Islet of Langerhans (tissue), 1 donor: Measurements from ENCODE around the gene CRPPA.
"Not testable (repeated sequence)": the region's sequence is repeated elsewhere in the genome, so short reads cannot be mapped to it uniquely, and the experiment has no call there.

Source experiments
- FAIRE-seq: peaks from one replicate; lab custom pipeline; 2011; peaks lifted over from hg19 to GRCh38; lab: Jason Lieb, UNC

The CRPPA gene

GRCh38 chr7:16421333-16422102 is at the start of gene CRPPA:
Gene CRPPA, minus strand, starts transcription at chr7:16421538. Its CDS starts 216 bp downstream, at chr7:16421322.
- FAIRE-seq, result no peak

GRCh38 chr7:16465469-16466361 is 44.4 kb upstream of the CRPPA start, which contains the start of gene SOSTDC1:
Gene SOSTDC1, minus strand, starts transcription at chr7:16465738. Its CDS starts 70 bp downstream, at chr7:16465668.
- no peak for FAIRE-seq

- no peak for FAIRE-seq
Measured at GRCh38 chr7:16463949-16464715, 42.8 kb upstream of the CRPPA start.

GRCh38 chr7:16463520-16463919 is 42.2 kb upstream of the CRPPA start:
- no peak for FAIRE-seq

- FAIRE-seq, result no peak
Measured at GRCh38 chr7:16462431-16462889, 41.1 kb upstream of the CRPPA start.

GRCh38 chr7:16460789-16461493 is 39.6 kb upstream of the CRPPA start:
- FAIRE-seq, result no peak

GRCh38 chr7:16456303-16456702 is 35.0 kb upstream of the CRPPA start:
- FAIRE-seq, result not testable (repeated sequence)

GRCh38 chr7:16455591-16455990 is 34.3 kb upstream of the CRPPA start:
- no peak for FAIRE-seq

GRCh38 chr7:16450366-16450765 is 29.0 kb upstream of the CRPPA start:
- no peak for FAIRE-seq

GRCh38 chr7:16447876-16448275 is 26.5 kb upstream of the CRPPA start:
- no peak for FAIRE-seq

- FAIRE-seq, result no peak
Measured at GRCh38 chr7:16446508-16446907, 25.2 kb upstream of the CRPPA start.

- not testable (repeated sequence) for FAIRE-seq
Measured at GRCh38 chr7:16443871-16444270, 22.5 kb upstream of the CRPPA start.

- no peak for FAIRE-seq
Measured at GRCh38 chr7:16438988-16439387, 17.6 kb upstream of the CRPPA start.

- FAIRE-seq, result no peak
Measured at GRCh38 chr7:16436306-16436705, 15.0 kb upstream of the CRPPA start.

GRCh38 chr7:16433568-16434122 is 12.3 kb upstream of the CRPPA start:
- FAIRE-seq, result no peak

- no peak for FAIRE-seq
Measured at GRCh38 chr7:16432425-16432731, 11.0 kb upstream of the CRPPA start.

GRCh38 chr7:16431646-16432424 is 10.5 kb upstream of the CRPPA start:
- FAIRE-seq, result peak; percentile 13

GRCh38 chr7:16430133-16430532 is 8.8 kb upstream of the CRPPA start:
- no peak for FAIRE-seq

- no peak for FAIRE-seq
Measured at GRCh38 chr7:16428672-16429071, 7.3 kb upstream of the CRPPA start.

GRCh38 chr7:16428182-16428581 is 6.8 kb upstream of the CRPPA start:
- no peak for FAIRE-seq

- FAIRE-seq, result no peak
Measured at GRCh38 chr7:16423761-16424160, 2.4 kb upstream of the CRPPA start.
